Epithelial cell of proximal tubule (primary cell): ENCODE results near the gene IFRD2. TPM values are rescaled to one million over a fixed set of nuclear protein-coding genes. Genes with fewer than 3 reads are reported as not detected.
A peak's percentile ranks its signal among the peaks of the same experiment; 100 is the strongest.

ENCODE experiments used
- DNase-seq: peaks from one replicate; pipeline ENCODE4 v3.0.0-alpha.2; 2011; ENCODE audit warnings: low read depth
- H3K4me3 ChIP-seq: 2 replicates; pipeline ENCODE4 v1.5.1; 2011; ENCODE audit warnings: low read depth, mild to moderate bottlenecking, low read length
- CTCF ChIP-seq: conservative IDR thresholded peaks from 2 replicates; pipeline ENCODE4 v1.5.1; 2012; ENCODE audit warnings: low read depth, mild to moderate bottlenecking, low read length
- total RNA-seq: library from RNA; depleted of rRNA; stranded (reverse); fragments of >200 nt; gene quantifications from 2 replicates; pipeline ENCODE4 v1.2.3, GENCODE V29; 2015

Gene IFRD2
- total RNA-seq, 1 donor from 2014 or later: 76.6 TPM

GRCh38 chr3:50323614-50324199 is 31.5 kb upstream of the IFRD2 start:
- no peak for TF ChIP-seq CTCF
- H3K4me3 ChIP-seq: no peak overlapping the region
- no peak for DNase-seq

- H3K4me3 ChIP-seq: no peak overlapping the region
- TF ChIP-seq CTCF: no peak
- DNase-seq: no peak
These were observed 30.9 kb upstream of the IFRD2 start for GRCh38 chr3:50323092-50323600.

GRCh38 chr3:50322386-50323091 is 30.3 kb upstream of the IFRD2 start, which contains the start of gene HYAL2:
Gene HYAL2, minus strand, starts transcription at chr3:50322745. Its CDS starts 2,256 bp downstream, at chr3:50320489.
- peak within 1 kb of the TSS; percentile 89 for H3K4me3 ChIP-seq
- DNase-seq: no peak
- no peak for TF ChIP-seq CTCF

- no peak for TF ChIP-seq CTCF
- peak overlapping the region; percentile 89 for H3K4me3 ChIP-seq
- DNase-seq: no peak
These were observed 29.8 kb upstream of the IFRD2 start for GRCh38 chr3:50322115-50322385.

GRCh38 chr3:50321336-50322114 is 29.3 kb upstream of the IFRD2 start:
- DNase-seq: no peak
- H3K4me3 ChIP-seq: peak overlapping the region; percentile 89
- TF ChIP-seq CTCF: peak; percentile 57

GRCh38 chr3:50320853-50321335 is 28.7 kb upstream of the IFRD2 start:
- TF ChIP-seq CTCF: no peak
- peak overlapping the region; percentile 89 for H3K4me3 ChIP-seq
- DNase-seq: no peak
